Measurements from ENCODE around the gene GPC5. TPM values are rescaled to one million over a fixed set of nuclear protein-coding genes. Genes with fewer than 3 reads are reported as not detected.

GPC5 gene
- total RNA-seq, 2 experiments from 2014 or later, result not detected

DNA sequence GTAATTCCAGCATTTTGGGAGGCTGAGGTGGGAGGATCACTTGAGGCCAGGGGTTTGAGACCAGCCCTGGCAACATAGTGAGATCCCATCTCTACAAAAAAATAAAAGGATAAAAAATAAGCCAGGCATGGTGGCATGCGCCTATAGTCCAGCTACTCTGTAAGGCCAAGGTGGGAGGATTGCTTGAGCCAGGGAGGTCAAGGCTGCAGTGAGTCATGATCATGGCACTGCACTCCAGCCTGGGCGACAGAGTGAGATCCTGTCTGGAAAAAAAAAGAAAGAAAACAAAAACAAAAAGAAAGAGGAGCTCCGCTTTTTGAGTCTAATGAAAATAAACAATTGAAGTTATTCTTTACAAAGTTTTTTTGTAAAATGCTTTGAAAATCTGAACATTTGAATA lies 326.2 kb downstream of the GPC5 start:
- H3K27me3 Mint-ChIP-seq, result no peaks in the 10 kb centered on the region
- no peaks in the 10 kb centered on the region for H3K9me3 Mint-ChIP-seq (ENCODE audit: low read depth)
- H3K36me3 Mint-ChIP-seq, result no peaks in the 10 kb centered on the region
- CTCF ChIA-PET, result no interaction called here
- DNase-seq (no peak), ATAC-seq (no peak)
- H3K4me3 Mint-ChIP-seq, result no peak overlapping the region
- no peak overlapping the region for H3K27ac Mint-ChIP-seq
- H3K4me1 Mint-ChIP-seq, result no peaks in the 10 kb centered on the region

DNA sequence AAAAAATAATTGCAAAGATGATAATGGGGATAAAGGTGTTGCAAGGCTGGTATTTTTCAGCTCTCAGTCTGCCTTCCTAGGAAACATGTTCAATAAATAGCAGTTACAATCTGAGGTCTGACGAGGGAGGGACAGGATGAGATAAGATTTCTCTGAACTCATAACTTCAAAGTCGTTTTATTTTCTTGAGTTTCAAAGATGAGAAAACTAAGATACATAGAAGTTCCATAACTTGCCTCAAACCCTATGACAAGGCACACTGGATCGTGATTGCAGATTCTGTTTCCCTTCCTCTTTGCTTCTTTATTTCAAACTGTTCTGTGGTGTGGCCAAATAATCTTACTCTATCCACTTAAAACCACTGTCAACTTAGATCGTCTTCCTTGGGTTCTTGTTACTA lies 327.2 kb downstream of the GPC5 start:
- H3K36me3 Mint-ChIP-seq, result no peaks in the 10 kb centered on the region
- H3K9me3 Mint-ChIP-seq (ENCODE audit: low read depth), result no peaks in the 10 kb centered on the region
- H3K4me3 Mint-ChIP-seq, result no peak overlapping the region
- no peaks in the 10 kb centered on the region for H3K4me1 Mint-ChIP-seq
- no peaks in the 10 kb centered on the region for H3K27me3 Mint-ChIP-seq
- H3K27ac Mint-ChIP-seq, result no peak overlapping the region
- CTCF ChIA-PET, result no interaction called here
- no peak for DNase-seq
- no peak for ATAC-seq

DNA sequence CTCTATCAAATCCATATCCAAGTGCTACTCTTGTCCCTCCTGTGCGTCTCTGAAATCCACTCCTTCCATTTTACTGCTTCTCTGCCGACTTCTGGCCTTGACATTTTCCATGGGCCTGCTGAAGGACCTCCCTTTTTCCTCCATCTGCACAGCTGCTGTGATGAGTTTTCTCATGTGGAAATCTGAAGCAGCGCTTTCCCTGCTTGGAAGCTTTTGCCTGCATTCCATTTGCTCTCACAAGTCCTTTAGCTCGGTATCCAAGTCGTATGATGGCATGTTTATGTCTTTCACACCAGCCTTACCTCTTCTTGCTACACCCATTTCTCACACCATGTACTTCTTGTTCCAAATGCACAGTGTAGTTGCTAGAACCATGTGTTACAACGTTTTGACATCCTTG lies 328.2 kb downstream of the GPC5 start:
- Mint-ChIP-seq H3K4me3 (no peak overlapping the region), H3K27me3 (no peaks in the 10 kb centered on the region), H3K27ac (no peak overlapping the region), H3K36me3 (no peaks in the 10 kb centered on the region), H3K4me1 (no peaks in the 10 kb centered on the region), H3K9me3 (ENCODE audit: low read depth) (no peaks in the 10 kb centered on the region)
- CTCF ChIA-PET, result no interaction called here
- no peak for ATAC-seq
- no peak for DNase-seq

DNA sequence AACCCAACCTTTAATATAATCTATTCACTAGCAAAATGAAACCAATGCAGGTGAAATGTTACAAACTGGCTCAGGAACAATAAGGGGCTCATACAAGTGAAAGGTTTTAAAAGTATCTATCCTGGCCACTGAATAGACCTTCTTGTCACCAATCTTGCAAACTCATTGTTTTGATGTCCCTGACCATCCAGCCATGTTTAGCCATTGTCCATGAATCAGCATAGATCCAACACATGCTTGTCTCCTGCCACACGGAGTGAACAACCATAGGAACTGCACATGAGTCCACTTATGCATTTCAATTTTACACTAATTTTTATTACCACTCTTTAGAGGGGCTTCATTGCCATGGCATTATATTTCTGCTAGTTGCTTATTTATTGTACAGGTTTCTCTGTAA lies 331.4 kb downstream of the GPC5 start:
- Mint-ChIP-seq H3K4me3 (no peak overlapping the region), H3K4me1 (no peaks in the 10 kb centered on the region), H3K27ac (no peak overlapping the region), H3K36me3 (no peaks in the 10 kb centered on the region), H3K9me3 (ENCODE audit: low read depth) (no peaks in the 10 kb centered on the region), H3K27me3 (no peaks in the 10 kb centered on the region)
- CTCF ChIA-PET, result no interaction called here
- no peak for ATAC-seq
- no peak for DNase-seq

DNA sequence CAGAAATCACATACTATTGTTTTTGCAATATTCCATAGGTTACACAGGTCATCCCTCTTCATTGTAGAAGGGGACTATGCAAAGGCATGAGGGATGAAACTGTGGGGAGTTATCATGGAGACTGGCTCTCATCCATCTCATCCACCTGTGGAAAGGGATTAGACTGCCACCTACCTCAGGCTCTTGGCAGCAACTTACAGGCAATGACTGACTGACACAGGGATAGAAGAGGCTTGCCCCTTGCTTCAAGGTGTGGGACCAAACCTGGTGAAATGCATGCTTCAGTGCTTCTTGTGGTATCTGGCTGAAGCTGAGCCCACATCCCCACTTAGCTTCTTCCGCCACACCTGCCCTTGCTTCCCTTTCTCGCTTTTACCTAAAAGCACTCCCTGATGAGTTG lies 341.3 kb downstream of the GPC5 start:
- Mint-ChIP-seq H3K27me3 (no peaks in the 10 kb centered on the region), H3K36me3 (no peaks in the 10 kb centered on the region), H3K27ac (no peak overlapping the region), H3K9me3 (ENCODE audit: low read depth) (no peaks in the 10 kb centered on the region), H3K4me1 (no peaks in the 10 kb centered on the region), H3K4me3 (no peak overlapping the region)
- CTCF ChIA-PET, result no interaction called here
- ATAC-seq (no peak), DNase-seq (no peak)

DNA sequence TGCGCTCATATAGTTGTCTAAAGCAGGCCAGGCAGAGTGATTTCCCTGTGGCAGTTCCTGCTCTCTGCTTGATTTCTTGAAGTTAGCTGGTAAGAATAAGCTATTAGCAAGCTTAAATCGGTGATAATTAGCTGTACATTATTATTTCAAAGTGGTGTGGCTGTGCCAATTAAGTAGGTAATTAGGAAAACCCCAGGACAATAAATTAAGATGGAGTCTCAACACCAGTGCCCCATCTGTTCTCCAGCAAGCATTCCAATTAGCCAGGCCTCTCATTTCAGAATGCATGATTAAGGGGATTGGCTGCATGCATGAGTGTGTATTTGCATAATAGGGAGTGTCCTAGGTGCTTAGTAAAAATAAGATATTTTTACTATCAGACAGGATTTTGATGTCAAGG lies 342.3 kb downstream of the GPC5 start:
- no peaks in the 10 kb centered on the region for H3K36me3 Mint-ChIP-seq
- DNase-seq (no peak), ATAC-seq (no peak)
- no peaks in the 10 kb centered on the region for H3K4me1 Mint-ChIP-seq
- CTCF ChIA-PET, result no interaction called here
- no peaks in the 10 kb centered on the region for H3K27me3 Mint-ChIP-seq
- H3K4me3 Mint-ChIP-seq, result no peak overlapping the region
- H3K27ac Mint-ChIP-seq, result no peak overlapping the region
- no peaks in the 10 kb centered on the region for H3K9me3 Mint-ChIP-seq (ENCODE audit: low read depth)

DNA sequence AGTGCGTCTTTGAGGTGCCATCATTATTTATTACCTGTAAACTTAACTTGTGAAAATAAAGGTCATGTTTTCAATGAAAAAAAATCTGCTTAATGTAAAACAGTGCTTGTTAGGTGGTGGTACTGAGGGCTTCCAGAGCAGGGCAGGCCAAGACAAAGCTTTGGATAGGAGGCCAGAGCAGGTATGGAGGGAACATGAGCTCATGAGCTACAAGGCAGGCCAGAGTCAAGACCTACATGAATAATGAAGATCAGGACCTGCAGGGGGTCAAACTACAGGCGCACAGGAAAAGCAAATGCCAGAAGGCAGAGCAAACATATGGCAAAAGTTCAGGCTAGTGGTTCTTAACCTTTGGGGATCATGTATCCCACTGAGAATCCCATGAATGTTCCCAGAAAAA lies 343.5 kb downstream of the GPC5 start:
- Mint-ChIP-seq H3K4me3 (no peak overlapping the region), H3K27me3 (no peaks in the 10 kb centered on the region), H3K27ac (no peak overlapping the region), H3K36me3 (no peaks in the 10 kb centered on the region), H3K4me1 (no peaks in the 10 kb centered on the region), H3K9me3 (ENCODE audit: low read depth) (no peaks in the 10 kb centered on the region)
- ATAC-seq (no peak), DNase-seq (no peak)
- CTCF ChIA-PET, result no interaction called here

DNA sequence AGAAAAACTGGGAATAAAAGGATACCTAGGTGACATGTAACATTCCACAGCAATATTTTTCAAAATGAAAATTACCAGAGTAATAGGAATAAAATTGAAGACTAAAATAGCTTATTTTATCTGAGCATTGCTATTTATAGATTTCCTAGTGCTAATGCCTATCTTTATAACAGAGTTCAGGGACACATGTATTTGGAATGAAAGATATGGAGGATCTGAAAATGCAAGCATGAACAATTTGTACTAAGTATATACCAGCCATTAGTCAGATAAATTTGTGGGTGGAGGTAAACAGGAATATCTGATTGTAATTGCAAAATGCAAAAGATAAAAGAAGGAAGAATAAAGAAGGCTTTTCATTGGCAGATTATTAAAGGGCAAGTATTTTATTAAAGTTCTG lies 345.9 kb downstream of the GPC5 start:
- CTCF ChIA-PET, result no interaction called here
- no peaks in the 10 kb centered on the region for H3K27me3 Mint-ChIP-seq
- no peak for ATAC-seq
- no peaks in the 10 kb centered on the region for H3K9me3 Mint-ChIP-seq (ENCODE audit: low read depth)
- H3K36me3 Mint-ChIP-seq, result no peaks in the 10 kb centered on the region
- DNase-seq, result no peak
- no peak overlapping the region for H3K27ac Mint-ChIP-seq
- H3K4me1 Mint-ChIP-seq, result no peaks in the 10 kb centered on the region
- H3K4me3 Mint-ChIP-seq, result no peak overlapping the region

DNA sequence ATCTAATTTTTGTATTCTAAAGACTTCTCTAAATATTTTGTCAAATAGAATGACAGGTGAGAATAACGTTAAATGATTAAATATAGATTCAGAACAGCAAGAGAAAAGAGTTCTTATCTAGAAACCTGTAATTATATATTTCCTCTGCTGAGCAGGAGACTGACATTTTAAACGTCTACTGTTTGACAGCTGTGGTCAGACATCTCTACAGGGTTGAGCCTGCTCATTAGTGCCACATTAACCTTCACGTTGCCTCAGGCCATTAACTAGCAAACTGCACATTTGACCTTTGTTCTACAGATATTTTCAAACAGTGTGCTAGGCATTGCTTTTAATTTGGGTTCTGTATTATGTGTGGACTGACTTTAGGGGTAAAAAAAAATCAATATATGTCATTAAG lies 347.5 kb downstream of the GPC5 start:
- ATAC-seq, result no peak
- H3K4me1 Mint-ChIP-seq, result no peaks in the 10 kb centered on the region
- H3K27me3 Mint-ChIP-seq, result no peaks in the 10 kb centered on the region
- H3K36me3 Mint-ChIP-seq, result no peaks in the 10 kb centered on the region
- no peak overlapping the region for H3K4me3 Mint-ChIP-seq
- DNase-seq, result no peak
- CTCF ChIA-PET, result no interaction called here
- no peak overlapping the region for H3K27ac Mint-ChIP-seq
- H3K9me3 Mint-ChIP-seq (ENCODE audit: low read depth), result no peaks in the 10 kb centered on the region

DNA sequence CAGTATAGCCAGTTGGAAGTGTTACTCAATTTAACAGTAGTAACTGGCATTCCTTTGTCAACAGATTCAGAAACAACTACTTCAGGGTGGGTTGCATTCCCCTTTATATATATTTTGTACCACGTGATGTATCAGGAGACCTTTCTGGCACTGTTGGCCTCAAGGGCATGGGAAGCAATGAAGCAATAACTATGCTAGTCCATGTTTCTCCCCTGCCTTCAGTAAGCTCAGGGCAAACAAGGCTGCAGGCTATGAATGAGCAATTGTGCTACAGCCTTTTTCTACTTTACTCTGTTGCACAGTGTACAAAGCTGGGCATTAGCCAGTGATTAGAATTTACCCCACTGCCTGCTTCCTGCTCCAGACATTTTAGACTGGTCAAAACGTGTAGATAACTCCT lies 348.8 kb downstream of the GPC5 start:
- ATAC-seq, result no peak
- H3K36me3 Mint-ChIP-seq, result no peaks in the 10 kb centered on the region
- H3K4me1 Mint-ChIP-seq, result no peaks in the 10 kb centered on the region
- CTCF ChIA-PET, result no interaction called here
- no peaks in the 10 kb centered on the region for H3K27me3 Mint-ChIP-seq
- no peak overlapping the region for H3K4me3 Mint-ChIP-seq
- no peaks in the 10 kb centered on the region for H3K9me3 Mint-ChIP-seq (ENCODE audit: low read depth)
- DNase-seq, result no peak
- no peak overlapping the region for H3K27ac Mint-ChIP-seq

DNA sequence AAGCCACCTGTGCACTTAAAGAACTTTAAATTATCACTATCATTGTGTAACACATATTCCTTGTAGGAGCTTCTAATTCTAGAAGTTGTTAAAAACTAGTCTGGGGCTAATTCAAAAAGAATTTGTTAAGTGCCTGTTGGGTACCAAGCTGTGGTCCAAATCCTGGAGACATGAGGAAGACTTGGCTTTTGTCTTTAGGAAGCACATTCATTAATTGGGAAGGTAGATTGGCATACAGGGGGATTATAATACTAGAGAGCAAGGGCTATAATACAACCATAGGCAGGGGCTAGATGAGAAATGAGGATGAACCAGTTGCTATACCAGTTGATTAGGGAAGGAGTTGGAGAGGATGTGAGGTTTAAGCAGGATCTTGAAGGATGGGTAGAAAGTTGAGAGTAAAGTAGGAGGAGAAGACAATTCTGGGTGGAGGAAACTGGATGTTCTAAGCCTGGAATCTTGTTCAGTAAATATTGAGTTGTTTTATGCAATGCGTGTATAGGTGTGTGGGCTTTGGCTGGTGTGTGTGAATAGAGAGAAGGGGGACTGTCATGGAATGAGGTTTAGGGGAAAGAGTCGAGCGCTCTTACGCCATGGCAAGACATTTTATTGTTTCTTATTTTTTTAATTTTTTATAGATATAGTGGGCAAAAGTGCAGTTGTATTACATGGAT lies 350.1 kb downstream of the GPC5 start:
- no peaks in the 10 kb centered on the region for H3K9me3 Mint-ChIP-seq (ENCODE audit: low read depth)
- ATAC-seq, result no peak

DNA sequence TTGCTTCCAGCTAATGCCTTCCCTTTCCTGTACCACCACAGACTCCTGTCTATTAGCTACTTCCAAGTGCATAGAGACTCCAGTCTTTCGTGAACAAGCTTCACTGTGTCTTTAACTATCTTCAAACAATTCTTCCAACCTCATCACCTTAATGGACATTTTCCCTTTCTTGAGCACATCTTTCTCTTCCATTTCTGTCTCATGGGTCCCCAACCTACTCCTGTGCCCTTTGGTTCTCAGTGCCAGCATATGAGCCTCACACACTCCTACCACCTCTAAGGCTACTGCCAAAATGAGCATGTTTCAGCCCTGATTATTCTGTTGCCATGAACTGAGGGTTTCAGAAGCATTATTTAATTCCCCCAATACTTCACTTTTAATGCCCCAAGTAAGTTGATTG lies 360.3 kb downstream of the GPC5 start:
- CTCF ChIA-PET, result no interaction called here
- DNase-seq, result no peak
- no peaks in the 10 kb centered on the region for H3K27me3 Mint-ChIP-seq
- H3K4me3 Mint-ChIP-seq, result no peak overlapping the region
- no peaks in the 10 kb centered on the region for H3K36me3 Mint-ChIP-seq
- no peaks in the 10 kb centered on the region for H3K4me1 Mint-ChIP-seq
- no peak overlapping the region for H3K27ac Mint-ChIP-seq
- ATAC-seq, result no peak
- no peaks in the 10 kb centered on the region for H3K9me3 Mint-ChIP-seq (ENCODE audit: low read depth)

More for the DNA sequence above, 350.1 kb downstream of the GPC5 start:
- Mint-ChIP-seq H3K36me3 (no peaks in the 10 kb centered on the region), H3K27me3 (no peaks in the 10 kb centered on the region), H3K4me1 (no peaks in the 10 kb centered on the region), H3K4me3 (no peak overlapping the region), H3K27ac (no peak overlapping the region)
- CTCF ChIA-PET, result no interaction called here
- DNase-seq, result no peak

DNA sequence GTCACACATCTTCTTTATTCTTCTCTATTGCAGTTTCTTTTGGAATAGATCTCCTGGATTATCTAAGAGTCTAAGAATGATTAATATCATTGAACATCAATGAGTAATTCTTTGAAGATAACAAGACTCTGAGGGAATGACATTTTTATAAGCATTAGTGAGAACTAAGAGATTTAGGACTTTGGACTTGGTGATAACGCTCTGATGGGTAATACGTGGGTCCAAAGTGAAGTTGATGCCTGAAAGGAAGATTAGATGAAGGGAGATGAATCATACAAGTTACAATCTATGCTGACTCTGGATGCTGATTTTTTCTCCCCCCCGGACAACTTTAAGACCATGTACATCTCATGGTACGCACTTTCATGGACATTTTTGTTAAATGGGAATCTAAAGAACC lies 364.5 kb downstream of the GPC5 start:
- Mint-ChIP-seq H3K4me3 (no peak overlapping the region), H3K27me3 (no peaks in the 10 kb centered on the region), H3K27ac (no peak overlapping the region), H3K9me3 (ENCODE audit: low read depth) (peaks cover 4% of the 10 kb centered on the region), H3K36me3 (no peaks in the 10 kb centered on the region), H3K4me1 (no peaks in the 10 kb centered on the region)
- ATAC-seq, result no peak
- DNase-seq, result no peak
- CTCF ChIA-PET, result no interaction called here

DNA sequence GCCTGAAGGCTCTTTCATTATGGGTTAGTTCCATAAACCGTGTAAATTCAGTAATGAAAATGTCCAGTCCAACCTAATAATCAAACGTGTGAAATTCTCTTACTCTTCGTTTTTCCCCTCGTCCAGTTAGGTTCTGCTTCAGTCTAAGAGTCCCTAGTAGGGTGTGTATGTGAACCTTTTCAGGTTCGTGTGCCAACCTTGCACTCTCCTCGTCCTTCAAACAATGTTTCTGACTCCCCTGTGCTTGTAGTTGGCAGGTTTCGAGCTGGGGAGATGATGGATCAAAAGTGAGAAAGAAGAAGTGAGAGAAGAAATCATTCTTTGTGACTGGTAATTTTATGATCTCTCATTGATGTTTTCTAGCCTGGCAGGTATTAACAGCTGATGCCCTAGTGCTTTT lies 366.1 kb downstream of the GPC5 start:
- Mint-ChIP-seq H3K27me3 (no peaks in the 10 kb centered on the region), H3K4me1 (no peaks in the 10 kb centered on the region), H3K36me3 (no peaks in the 10 kb centered on the region), H3K27ac (no peak overlapping the region), H3K4me3 (no peak overlapping the region), H3K9me3 (ENCODE audit: low read depth) (peaks cover 4% of the 10 kb centered on the region)
- CTCF ChIA-PET, result no interaction called here
- no peak for DNase-seq
- no peak for ATAC-seq

DNA sequence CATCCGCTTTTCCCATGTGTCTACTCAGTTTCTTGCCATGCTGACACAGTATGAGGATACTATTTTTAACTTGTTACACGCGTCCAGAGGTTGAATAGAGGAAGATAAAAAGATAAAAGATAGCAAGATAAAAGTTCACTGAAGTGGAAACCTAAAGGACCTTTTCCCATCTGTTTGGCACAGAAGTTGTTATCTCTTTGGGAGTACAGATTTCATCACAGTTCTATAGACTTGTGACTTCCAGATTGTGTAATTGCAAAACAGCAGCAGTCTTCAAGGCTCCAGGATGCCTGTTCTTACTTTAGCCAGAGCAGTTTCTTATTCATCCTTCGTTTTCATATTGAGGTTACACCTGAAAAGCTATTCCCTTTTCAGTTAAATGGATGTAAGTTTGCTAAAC lies 369.2 kb downstream of the GPC5 start:
- ATAC-seq, result no peak
- CTCF ChIA-PET, result no interaction called here

More for the DNA sequence above, 369.2 kb downstream of the GPC5 start:
- Mint-ChIP-seq H3K4me3 (no peak overlapping the region), H3K4me1 (no peaks in the 10 kb centered on the region), H3K36me3 (no peaks in the 10 kb centered on the region), H3K9me3 (ENCODE audit: low read depth) (peaks cover 4% of the 10 kb centered on the region), H3K27me3 (no peaks in the 10 kb centered on the region), H3K27ac (no peak overlapping the region)
- DNase-seq, result no peak
